ENCODE measurements around the gene KRTAP10-6.

GRCh38 chr21:44566403-44566802 lies 25.9 kb downstream of the KRTAP10-6 start:
- TF ChIP-seq CTCF (IDR thresholded peaks at IDR 0.05) (no peak), POLR2A (IDR thresholded peaks at IDR 0.05) (no peak)

Data from right lobe of liver (tissue), 4 donors.